ENCODE results near the gene TADA1.

The TADA1 gene

DNA sequence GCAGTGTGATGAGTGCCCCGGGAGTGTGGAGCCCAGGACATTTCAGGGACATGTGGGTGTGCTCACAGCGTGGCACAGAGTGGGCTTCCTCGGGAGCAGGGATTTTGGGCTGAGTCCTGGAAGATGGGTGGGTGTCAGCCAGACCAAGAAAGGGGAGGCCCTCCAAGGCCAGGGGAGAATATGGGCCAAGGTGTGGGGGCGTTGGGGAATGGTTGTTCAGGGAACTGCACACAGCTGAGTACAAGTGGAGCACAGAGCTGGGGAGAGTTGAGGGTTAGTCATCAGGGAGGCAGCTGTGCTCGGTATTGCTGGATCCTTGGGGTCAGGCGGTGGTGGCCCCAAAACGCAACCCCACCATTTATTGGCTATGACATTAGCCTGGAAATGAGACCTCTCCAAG is 31.3 kb downstream of the TADA1 start:
- no peak for DNase-seq (ENCODE audit: low read depth)
- H3K4me3 ChIP-seq (ENCODE audit: low read length): no peak overlapping the region
- TF ChIP-seq, protein P1, sequence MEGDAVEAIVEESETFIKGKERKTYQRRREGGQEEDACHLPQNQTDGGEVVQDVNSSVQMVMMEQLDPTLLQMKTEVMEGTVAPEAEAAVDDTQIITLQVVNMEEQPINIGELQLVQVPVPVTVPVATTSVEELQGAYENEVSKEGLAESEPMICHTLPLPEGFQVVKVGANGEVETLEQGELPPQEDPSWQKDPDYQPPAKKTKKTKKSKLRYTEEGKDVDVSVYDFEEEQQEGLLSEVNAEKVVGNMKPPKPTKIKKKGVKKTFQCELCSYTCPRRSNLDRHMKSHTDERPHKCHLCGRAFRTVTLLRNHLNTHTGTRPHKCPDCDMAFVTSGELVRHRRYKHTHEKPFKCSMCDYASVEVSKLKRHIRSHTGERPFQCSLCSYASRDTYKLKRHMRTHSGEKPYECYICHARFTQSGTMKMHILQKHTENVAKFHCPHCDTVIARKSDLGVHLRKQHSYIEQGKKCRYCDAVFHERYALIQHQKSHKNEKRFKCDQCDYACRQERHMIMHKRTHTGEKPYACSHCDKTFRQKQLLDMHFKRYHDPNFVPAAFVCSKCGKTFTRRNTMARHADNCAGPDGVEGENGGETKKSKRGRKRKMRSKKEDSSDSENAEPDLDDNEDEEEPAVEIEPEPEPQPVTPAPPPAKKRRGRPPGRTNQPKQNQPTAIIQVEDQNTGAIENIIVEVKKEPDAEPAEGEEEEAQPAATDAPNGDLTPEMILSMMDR (IDR thresholded peaks at IDR 0.05; ENCODE audit: insufficient read depth, low read depth, low read length, missing control alignments): no peak

DNA sequence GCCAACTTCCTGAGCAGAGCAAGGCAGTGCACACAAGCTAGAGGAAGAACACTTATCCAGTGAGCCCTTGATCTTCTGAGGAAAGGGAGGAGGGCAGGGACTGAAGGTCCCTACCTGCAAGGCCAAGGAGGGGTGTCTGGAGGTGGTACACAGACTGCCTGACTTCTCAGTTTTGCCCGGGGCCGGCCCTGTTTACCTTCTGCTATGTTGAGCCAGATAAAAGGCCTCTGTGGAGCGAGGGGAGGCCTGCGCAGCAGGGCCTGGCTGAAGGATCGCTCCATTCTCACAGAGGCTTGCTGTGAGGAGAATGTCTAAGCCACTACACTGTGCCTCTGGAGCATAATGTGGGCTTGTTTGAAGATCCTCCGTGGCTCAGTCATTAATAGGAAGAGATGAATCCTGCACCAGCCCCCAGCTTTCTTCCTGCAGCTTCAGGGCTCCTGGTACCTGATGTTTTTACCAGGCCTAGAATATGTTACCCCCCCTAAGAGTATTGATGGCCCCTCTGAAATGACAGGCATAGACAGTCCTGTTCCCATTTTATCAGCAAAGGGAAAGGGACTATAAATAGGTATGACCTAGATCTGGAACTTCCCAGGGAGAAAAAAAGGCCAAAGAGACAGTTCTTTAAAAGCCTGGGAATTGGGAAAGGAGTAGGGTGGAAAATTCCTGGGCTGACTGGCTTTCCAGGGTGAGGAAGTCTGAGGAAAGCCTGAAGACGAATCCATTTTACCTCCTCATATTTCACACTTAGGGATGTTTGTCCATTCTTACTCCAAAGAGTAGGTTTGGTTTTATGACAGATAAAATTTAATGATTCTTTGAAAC is 32.1 kb downstream of the TADA1 start:
- no peak for DNase-seq (ENCODE audit: low read depth)
- TF ChIP-seq, protein P1 (IDR thresholded peaks at IDR 0.05; ENCODE audit: insufficient read depth, low read depth, low read length, missing control alignments): no peak
- no peak overlapping the region for H3K4me3 ChIP-seq (ENCODE audit: low read length)

DNA sequence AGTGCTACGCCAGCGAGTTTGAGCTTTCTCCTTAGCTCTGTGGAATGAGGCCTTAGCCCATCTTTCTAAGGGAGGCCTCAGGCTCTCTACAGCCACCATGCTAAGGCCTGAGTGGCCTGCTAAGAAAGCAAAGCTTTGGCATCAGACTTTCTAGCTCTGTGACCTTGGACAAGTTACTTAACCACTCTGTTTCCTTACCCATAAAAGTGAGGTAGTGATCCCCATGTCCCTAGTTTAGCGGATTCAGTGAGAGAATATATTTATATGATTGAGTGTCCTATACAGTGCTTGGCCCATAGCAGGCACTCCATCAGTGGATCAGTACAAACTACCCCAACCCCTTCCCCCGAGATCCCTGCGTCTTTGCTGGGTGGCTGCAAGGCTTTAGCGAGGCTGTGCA is 32.7 kb downstream of the TADA1 start:
- no peak for DNase-seq (ENCODE audit: low read depth)
- TF ChIP-seq, protein P1 (IDR thresholded peaks at IDR 0.05; ENCODE audit: insufficient read depth, low read depth, low read length, missing control alignments): no peak
- H3K4me3 ChIP-seq (ENCODE audit: low read length): no peak overlapping the region

DNA sequence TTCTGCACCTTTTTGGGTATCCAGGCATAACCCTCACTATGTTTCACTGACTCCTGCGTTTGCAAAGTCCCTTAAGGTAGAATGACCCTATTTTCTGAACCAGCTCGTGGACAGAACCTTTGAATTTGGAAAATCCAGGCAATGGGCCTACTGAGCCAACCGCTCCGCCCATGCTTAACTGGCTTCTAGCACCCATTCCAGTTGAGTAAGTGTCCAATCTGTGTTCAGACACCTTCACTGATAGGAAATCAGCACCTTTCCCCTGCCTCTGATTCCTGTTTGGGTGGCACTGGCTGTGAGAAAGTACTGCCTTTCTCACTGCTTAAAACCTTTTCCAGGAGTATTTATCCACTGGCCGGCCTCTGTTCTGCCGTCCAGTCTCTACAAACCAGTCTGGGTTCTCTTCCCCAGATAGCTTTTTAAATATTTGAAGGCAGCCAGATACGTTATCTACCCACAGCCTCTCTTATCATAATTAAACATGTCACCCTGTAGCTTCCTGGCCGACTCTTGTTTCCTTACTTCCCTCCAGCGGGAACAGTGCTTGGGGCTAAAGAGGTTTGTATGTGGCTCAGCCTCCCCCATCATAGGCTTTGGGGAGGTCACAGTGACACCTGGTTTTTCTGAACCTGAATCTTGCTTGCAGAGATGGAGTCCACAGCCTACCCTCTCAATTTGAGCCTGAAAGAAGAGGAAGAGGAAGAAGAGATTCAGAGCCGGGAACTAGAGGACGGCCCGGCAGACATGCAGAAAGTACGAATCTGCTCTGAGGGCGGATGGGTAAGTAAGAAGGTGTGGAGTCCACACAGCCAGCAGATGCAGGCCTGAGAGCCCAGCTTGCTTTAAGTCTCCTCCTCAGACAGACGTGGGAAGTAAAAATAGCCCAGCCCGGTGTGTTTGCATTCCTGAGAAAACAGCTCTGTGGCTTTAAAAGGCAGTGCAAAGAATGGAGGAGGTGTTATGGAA is 35.5 kb downstream of the TADA1 start:
- TF ChIP-seq, protein P1 (IDR thresholded peaks at IDR 0.05; ENCODE audit: insufficient read depth, low read depth, low read length, missing control alignments): no peak
- H3K4me3 ChIP-seq (ENCODE audit: low read length): peak overlapping the region; percentile 58
- DNase-seq (ENCODE audit: low read depth): peak; percentile 58

DNA sequence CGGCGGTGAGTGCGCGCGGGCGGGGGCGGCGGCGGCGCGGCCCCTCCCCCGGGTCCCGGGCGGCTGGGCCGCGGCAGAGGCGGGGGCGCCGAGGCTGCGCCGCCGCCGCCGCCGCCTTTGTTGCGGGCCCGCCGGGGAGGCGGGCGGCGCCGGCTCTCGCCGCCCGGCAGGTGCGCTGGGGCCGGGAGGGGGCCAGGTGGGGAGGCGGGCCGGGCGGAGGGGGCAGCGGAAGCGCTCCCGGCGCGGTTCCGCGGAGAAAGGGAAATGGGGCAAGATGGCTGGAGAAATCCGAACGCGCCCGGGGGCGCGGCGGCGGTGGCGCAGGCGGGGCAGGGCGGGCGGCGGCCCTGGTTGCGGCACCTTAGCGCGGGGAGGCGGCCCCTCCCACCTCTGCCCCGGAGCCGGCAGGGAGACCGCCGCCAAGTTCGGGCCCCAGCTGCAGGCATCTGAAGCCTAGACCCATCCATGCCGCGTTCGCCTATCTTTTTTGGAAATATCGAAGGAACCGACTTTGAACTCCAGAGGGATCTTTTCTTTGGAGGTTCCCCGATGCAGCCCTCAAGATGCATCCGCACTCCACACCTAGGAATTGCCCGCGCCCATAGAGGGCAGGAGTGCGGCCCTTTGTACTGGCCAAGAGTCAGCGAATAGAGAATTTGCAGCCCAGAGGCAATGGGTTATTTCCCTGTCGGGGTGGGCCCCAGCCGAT is 36.3 kb downstream of the TADA1 start:
- DNase-seq (ENCODE audit: low read depth): peak; percentile 56
- TF ChIP-seq, protein P1 (IDR thresholded peaks at IDR 0.05; ENCODE audit: insufficient read depth, low read depth, low read length, missing control alignments): peak; percentile 12
- peak overlapping the region; percentile 72 for H3K4me3 ChIP-seq (ENCODE audit: low read length)

DNA sequence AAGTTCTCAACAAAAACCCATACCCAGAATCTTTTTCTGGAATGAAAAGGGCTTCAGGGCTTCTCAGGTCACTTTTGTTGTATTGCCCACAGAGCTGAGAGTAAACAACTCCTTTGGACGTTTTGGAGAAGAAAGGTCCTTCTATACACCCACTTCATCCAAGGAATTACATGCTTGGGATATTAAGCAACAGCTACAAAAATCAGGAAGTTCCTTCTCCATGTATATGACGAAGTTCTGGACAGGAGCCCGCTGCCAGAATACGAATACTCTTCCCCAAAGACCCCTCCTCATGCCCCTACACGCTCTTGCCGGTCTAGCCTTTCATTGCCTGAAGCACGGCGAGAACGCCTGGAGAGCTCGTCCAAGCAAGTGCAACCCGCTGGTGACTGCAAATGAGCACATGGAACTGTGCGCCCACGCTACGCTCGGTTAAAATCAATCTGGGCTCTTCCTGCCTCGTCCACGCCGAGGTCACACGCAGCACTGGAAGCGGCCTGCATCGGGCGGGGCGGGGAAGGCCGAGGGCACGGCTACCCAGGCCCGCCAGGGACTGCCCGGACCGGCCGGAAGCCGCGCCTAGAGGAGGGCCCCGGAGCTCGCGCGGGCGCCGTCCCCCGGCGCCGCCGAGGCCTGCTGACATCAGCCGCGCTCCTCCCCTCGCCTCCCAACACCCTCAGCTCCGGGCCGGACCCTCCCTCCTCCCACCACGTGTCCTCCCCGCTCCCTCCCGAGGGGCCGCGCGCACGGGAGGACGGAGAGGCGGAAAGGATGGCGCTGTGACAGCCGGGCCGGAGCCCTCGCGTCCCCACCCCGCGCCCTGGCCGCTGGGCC is 37.1 kb downstream of the TADA1 start, which contains the start of gene POGK:
Gene POGK, plus strand, starts transcription at position 710 of the 834 bp plus-strand sequence. CDS start 1,482 bp downstream, outside the sequence.
- peak within 1 kb of the TSS; percentile 72 for H3K4me3 ChIP-seq (ENCODE audit: low read length)
- peak; percentile 90 for DNase-seq (ENCODE audit: low read depth)
- TF ChIP-seq, protein P1 (IDR thresholded peaks at IDR 0.05; ENCODE audit: insufficient read depth, low read depth, low read length, missing control alignments): no peak
